ENCODE results near the gene TMEM138.

DNA sequence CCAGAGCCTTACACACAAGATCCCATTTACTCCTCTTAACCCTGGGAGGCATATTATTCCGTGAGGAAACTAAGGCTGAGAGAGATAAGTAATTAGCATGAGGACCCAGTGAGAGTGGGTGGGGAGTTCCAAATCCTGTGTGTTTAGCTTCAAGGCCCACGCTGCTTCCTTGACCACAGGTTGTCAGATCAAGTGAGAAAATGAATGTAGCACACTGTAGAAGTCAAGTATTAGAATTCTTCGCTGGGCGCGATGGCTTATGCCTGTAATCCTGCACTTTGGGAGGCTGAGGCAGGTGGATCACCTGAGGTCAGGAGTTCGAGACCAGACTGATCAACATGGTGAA lies 4.3 kb upstream of the TMEM138 start:
- TF ChIP-seq, protein P1, sequence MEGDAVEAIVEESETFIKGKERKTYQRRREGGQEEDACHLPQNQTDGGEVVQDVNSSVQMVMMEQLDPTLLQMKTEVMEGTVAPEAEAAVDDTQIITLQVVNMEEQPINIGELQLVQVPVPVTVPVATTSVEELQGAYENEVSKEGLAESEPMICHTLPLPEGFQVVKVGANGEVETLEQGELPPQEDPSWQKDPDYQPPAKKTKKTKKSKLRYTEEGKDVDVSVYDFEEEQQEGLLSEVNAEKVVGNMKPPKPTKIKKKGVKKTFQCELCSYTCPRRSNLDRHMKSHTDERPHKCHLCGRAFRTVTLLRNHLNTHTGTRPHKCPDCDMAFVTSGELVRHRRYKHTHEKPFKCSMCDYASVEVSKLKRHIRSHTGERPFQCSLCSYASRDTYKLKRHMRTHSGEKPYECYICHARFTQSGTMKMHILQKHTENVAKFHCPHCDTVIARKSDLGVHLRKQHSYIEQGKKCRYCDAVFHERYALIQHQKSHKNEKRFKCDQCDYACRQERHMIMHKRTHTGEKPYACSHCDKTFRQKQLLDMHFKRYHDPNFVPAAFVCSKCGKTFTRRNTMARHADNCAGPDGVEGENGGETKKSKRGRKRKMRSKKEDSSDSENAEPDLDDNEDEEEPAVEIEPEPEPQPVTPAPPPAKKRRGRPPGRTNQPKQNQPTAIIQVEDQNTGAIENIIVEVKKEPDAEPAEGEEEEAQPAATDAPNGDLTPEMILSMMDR (IDR thresholded peaks at IDR 0.05): no peak
- TF ChIP-seq POLR2AphosphoS5 (IDR thresholded peaks at IDR 0.05) (no peak), POLR2A (IDR thresholded peaks at IDR 0.05) (no peak)
